Thymus (tissue), 11 donors: Measurements from ENCODE around the gene DDT. TPM values are rescaled to one million over a fixed set of nuclear protein-coding genes. Genes with fewer than 3 reads are reported as not detected.
"Not testable (repeated sequence)": the region's sequence is repeated elsewhere in the genome, so short reads cannot be mapped to it uniquely, and the experiment has no call there.

Experiments used
- DNase-seq, 9 donors: peaks; one replicate each; pipeline ENCODE4 v3.0.0-alpha.2; 2013; ENCODE audit warnings: low spot score in 9 of 9, low read depth in 6 of 9, missing footprints in 1 of 9
- H3K27ac ChIP-seq, 2 donors: one replicate each; pipeline ENCODE4 v1.5.1; 2013; ENCODE audit warnings: control low read depth in 1 of 2, low read depth in 1 of 2, low read length in 1 of 2, mild to moderate bottlenecking in 1 of 2, moderate library complexity in 1 of 2
- H3K27me3 ChIP-seq, 2 donors: one replicate each; pipeline ENCODE4 v1.5.1; 2013; ENCODE audit warnings: low read length in 1 of 2; ENCODE audit not compliant: control insufficient read depth in 2 of 2, insufficient read depth in 1 of 2
- H3K36me3 ChIP-seq, 2 donors: one replicate each; pipeline ENCODE4 v1.5.1; 2013; ENCODE audit warnings: low read length in 1 of 2, mild to moderate bottlenecking in 1 of 2, moderate library complexity in 1 of 2; ENCODE audit not compliant: control insufficient read depth in 2 of 2, insufficient read depth in 2 of 2
- H3K4me1 ChIP-seq, 2 donors: one replicate each; pipeline ENCODE4 v1.5.1; 2013; ENCODE audit warnings: low read length in 2 of 2; ENCODE audit not compliant: control insufficient read depth in 2 of 2, insufficient read depth in 2 of 2
- H3K4me3 ChIP-seq, 2 donors: one replicate each; pipeline ENCODE4 v1.5.1; 2013; ENCODE audit warnings: low read length in 2 of 2, control low read depth in 1 of 2, mild to moderate bottlenecking in 1 of 2
- H3K9me3 ChIP-seq, 2 donors: one replicate each; pipeline ENCODE4 v1.5.1; 2013; ENCODE audit warnings: low read length in 1 of 2, mild to moderate bottlenecking in 1 of 2; ENCODE audit not compliant: control insufficient read depth in 2 of 2, insufficient read depth in 1 of 2
- WGBS: extraction: QIAGEN DNeasy Blood & Tissue Kit; methylation state at CpG from one replicate; pipeline ENCODE4 v1.1.7; 2013; 5-methylcytosine and 5-hydroxymethylcytosine counted together
- polyA plus RNA-seq: library from polyadenylated mRNA; stranded (reverse); fragments of 200-250 nt; gene quantifications from one replicate; pipeline ENCODE4 v1.2.3, GENCODE V29; 2013
- total RNA-seq: library from RNA; stranded (reverse); fragments of 120-200 nt; gene quantifications from one replicate; pipeline ENCODE4 v1.2.4, GENCODE V29; 2013
- donor health status: healthy.

Gene DDT
- total and polyA plus RNA-seq, 2 donors = 95.7 to 111 TPM

- DNase-seq, H3K4me3 ChIP-seq, H3K27ac ChIP-seq, H3K4me1 ChIP-seq, H3K27me3 ChIP-seq, H3K9me3 ChIP-seq, H3K36me3 ChIP-seq: not testable (repeated sequence)
- 90% methylated on average over 18 of the region's 18 CpGs for WGBS
Observed at GRCh38 chr22:23949764-23950163, 24.5 kb downstream of the DDT start.

GRCh38 chr22:23947391-23947790 is 26.9 kb downstream of the DDT start:
- not testable (repeated sequence) for H3K9me3 ChIP-seq, H3K27ac ChIP-seq, H3K36me3 ChIP-seq, H3K27me3 ChIP-seq, H3K4me3 ChIP-seq, DNase-seq, H3K4me1 ChIP-seq
- WGBS = 95% methylated on average over 3 of the region's 3 CpGs

GRCh38 chr22:23940166-23940565 is 34.1 kb downstream of the DDT start:
- not testable (repeated sequence) for H3K36me3 ChIP-seq, H3K9me3 ChIP-seq, H3K4me3 ChIP-seq, DNase-seq, H3K27me3 ChIP-seq, H3K27ac ChIP-seq, H3K4me1 ChIP-seq
- 100% methylated on average over 1 of the region's 14 CpGs for WGBS

DNA sequence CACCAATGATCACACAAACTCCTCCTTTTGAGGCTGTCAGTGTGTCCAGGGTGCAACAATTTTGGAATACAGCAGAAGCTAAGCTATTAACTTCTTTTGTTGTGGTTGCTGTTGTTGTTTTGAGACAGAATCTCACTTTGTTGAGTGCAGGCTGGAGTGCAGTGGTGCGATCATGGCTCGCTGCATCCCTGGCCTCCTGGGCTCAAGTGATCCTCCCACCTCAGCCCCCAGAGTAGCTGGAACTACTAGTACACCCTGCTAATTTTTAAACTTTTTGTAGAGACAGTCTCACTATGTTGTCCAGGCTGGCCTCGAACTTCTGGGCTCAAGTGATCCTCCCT is 35.3 kb downstream of the DDT start:
- Histone ChIP-seq H3K9me3 (no peaks in the 10 kb centered on the region), H3K27ac (no peak overlapping the region), H3K4me3 (no peak overlapping the region), H3K27me3 (no peaks in the 10 kb centered on the region), H3K4me1 (no peaks in the 10 kb centered on the region), H3K36me3 (no peaks in the 10 kb centered on the region)
- DNase-seq = no peak
- WGBS = 97% methylated on average over 3 of the region's 3 CpGs

GRCh38 chr22:23938328-23939016 is 35.8 kb downstream of the DDT start:
- H3K4me1 ChIP-seq = no peaks in the 10 kb centered on the region
- H3K4me3 ChIP-seq = no peak overlapping the region
- H3K27ac ChIP-seq = no peak overlapping the region
- no peaks in the 10 kb centered on the region for H3K27me3 ChIP-seq
- H3K36me3 ChIP-seq = no peaks in the 10 kb centered on the region
- 91% methylated on average over 5 of the region's 5 CpGs for WGBS
- H3K9me3 ChIP-seq = no peaks in the 10 kb centered on the region
- DNase-seq = no peak

DNA sequence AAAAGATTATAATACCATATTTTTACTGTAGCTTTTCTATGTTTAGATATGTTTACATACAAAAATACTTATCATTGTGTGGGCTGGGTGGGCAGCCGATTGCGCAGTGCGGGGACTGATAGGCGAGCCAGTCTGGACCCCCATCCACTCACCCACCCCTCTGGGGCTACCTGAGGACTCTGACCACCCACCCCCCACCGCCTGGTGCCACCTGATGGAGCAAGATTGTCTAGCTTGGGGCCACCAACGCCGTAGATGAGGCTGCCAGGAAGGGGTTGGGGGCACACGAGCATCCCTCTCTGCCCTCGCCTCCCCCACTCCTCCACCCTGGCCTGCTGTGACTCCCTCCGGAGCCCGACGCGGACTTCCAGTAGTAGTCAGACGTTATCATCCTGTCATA is 47.7 kb downstream of the DDT start:
- peaks cover 0 to 13% of the 10 kb centered on the region in 2 donors for H3K36me3 ChIP-seq
- peaks cover 0 to 15% of the 10 kb centered on the region in 2 donors for H3K9me3 ChIP-seq
- H3K27me3 ChIP-seq = no peaks in the 10 kb centered on the region
- no peaks in the 10 kb centered on the region for H3K4me1 ChIP-seq
- H3K27ac ChIP-seq = no peak overlapping the region
- 84% methylated on average over 14 of the region's 14 CpGs for WGBS
- DNase-seq = no peak
- H3K4me3 ChIP-seq = no peak overlapping the region

DNA sequence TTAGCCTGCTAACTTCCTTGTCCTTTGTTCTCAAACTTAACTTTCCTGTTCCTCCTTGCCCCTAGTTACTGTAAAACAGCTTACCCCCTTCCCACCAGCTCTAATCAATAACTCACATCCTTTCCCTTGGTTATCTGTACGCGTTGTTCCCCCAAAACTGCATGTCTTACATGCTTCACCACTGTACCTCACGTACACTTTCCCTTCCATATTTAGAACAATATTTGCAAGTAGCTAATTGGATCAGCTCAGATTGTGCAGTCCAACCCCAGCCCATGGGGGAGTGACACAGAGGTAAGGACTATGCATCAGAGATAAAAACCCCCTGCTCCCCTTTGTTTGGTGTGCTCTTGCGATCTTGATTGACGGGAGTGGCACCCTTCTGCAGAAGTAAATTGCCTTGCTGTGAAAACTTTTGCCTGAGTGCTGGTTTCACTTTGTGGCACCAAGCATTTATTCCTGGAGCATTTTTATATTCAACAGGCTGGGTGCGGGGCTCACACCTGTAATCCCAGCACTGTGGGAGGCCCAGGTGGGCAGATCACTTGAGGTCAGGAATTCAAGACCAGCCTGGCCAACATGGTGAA is 49.1 kb downstream of the DDT start:
- Histone ChIP-seq H3K27me3 (no peaks in the 10 kb centered on the region), H3K4me3 (no peak overlapping the region), H3K27ac (no peak overlapping the region), H3K9me3 (peaks cover 0 to 11% of the 10 kb centered on the region in 2 donors), H3K4me1 (no peaks in the 10 kb centered on the region), H3K36me3 (peaks cover 0 to 17% of the 10 kb centered on the region in 2 donors)
- no peak for DNase-seq
- 93% methylated on average over 6 of the region's 6 CpGs for WGBS

- Histone ChIP-seq H3K9me3 (peaks cover 0 to 9% of the 10 kb centered on the region in 2 donors), H3K4me3 (no peak overlapping the region), H3K27ac (no peak overlapping the region), H3K4me1 (no peaks in the 10 kb centered on the region), H3K27me3 (no peaks in the 10 kb centered on the region), H3K36me3 (peaks cover 0 to 17% of the 10 kb centered on the region in 2 donors)
- 22% methylated on average over 2 of the region's 2 CpGs for WGBS
- no peak for DNase-seq
Observed at GRCh38 chr22:23922921-23923320, 51.3 kb downstream of the DDT start.

DNA sequence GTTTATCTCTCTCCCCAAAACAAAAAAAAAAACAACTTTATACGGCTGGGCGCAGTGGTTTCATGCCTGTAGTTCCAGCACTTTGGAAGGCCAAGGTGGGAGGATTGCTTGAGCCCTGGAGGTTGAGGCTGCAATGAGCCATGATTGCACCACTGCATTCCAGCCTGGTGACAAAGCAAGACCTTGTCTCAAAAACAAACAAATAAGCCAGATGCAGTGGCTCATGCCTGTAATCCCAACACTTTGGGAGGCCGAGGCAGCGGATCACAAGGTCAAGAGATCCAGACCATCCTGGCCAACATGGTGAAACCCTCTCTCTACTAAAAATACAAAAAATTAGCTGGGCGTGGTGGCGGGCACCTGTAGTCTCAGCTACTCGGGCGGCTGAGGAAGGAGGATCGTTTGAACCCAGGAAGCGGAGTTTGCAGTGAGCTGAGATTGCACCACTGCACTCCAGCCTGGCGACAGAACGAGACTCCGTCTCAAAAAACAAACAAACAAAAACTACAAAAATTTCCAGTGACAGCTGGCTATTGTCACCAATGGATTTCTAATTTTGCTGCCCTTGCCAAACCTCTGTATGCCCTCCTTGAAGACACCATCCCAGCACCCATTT is 52.5 kb downstream of the DDT start:
- DNase-seq, H3K27ac ChIP-seq, H3K4me1 ChIP-seq, H3K4me3 ChIP-seq, H3K27me3 ChIP-seq, H3K9me3 ChIP-seq: not testable (repeated sequence)
- peaks cover 0 to 17% of the 10 kb centered on the region in 2 donors for H3K36me3 ChIP-seq
- WGBS = 89% methylated on average over 13 of the region's 13 CpGs
